HCT116 (cell line): ENCODE results near the gene RIN3. TPM values are rescaled to one million over a fixed set of nuclear protein-coding genes. Genes with fewer than 3 reads are reported as not detected.

ENCODE experiments used
- ATAC-seq: fragments of 200-7000 bp; cut with Tn5 transposase; 2 replicates; pipeline ENCODE4 v1.9.1; 2020; ENCODE audit warnings: mild to moderate bottlenecking, moderate library complexity
- BruUV-seq: library from RNA; stranded (reverse); fragments of 400-500 nt; replicated peaks from 2 replicates; lab custom pipeline; 2021; lab: Mats Ljungman, UMichigan
- CTCF ChIA-PET: fragments of 300-600 bp; sonication (Branson Sonifier 250); formaldehyde crosslinking; loops from one replicate; lab custom pipeline; 2021; ENCODE audit warnings: antibody characterized with exemption; lab: Charles Lee
- POLR2A ChIA-PET: fragments of 300-600, 350-600 bp; sonication (Branson Sonifier 250); formaldehyde crosslinking; loops from one replicate; lab custom pipeline; 2021; ENCODE audit warnings: antibody characterized with exemption; lab: Charles Lee
- RAD21 ChIA-PET, 2 experiments: fragments of 300-600 bp; sonication (Branson Sonifier 250); formaldehyde crosslinking; loops; one replicate each; lab custom pipeline; 2023; ENCODE audit warnings: low total read pairs in 2 of 2; ENCODE audit not compliant: uncharacterized antibody in 2 of 2, unreplicated experiment in 2 of 2, low non-redundant PET in 1 of 2; lab: Charles Lee
- DNase-seq: peaks from one replicate; pipeline ENCODE4 v3.0.0-alpha.2; 2010; ENCODE audit warnings: low read depth, low spot score
- H2AFZ ChIP-seq: fragments of 200-600 bp; shearing (Covaris generic), sonication (generic); 2 replicates; pipeline ENCODE4 v1.6.1; 2017; ENCODE audit warnings: low read depth, mixed run types, mixed read lengths, antibody characterized with exemption, low read length; ENCODE audit not compliant: poor library complexity, severe bottlenecking
- H3K27ac ChIP-seq: 2 replicates; pipeline ENCODE4 v1.5.1; 2012; ENCODE audit warnings: low read depth, low read length
- H3K27me3 ChIP-seq: fragments of 200-600 bp; sonication (generic); 2 replicates; pipeline ENCODE4 v1.6.1; 2016; ENCODE audit warnings: mixed run types, low read length, mixed read lengths; ENCODE audit not compliant: insufficient read depth
- H3K36me3 ChIP-seq, 2 experiments: fragments of 200-500 bp in 1 of 2; fragments of 200-600 bp in 1 of 2; sonication (Bioruptor generic) in 1 of 2; sonication (generic) in 1 of 2; 2 replicates each; pipeline versions ENCODE4 v1.5.1 to v1.6.1; 2014 to 2016; ENCODE audit warnings: low read length in 2 of 2, inconsistent platforms in 1 of 2, mixed read lengths in 1 of 2, mixed run types in 1 of 2; ENCODE audit not compliant: insufficient read depth in 2 of 2, control insufficient read depth in 1 of 2
- H3K4me1 ChIP-seq, 2 experiments: fragments of 200-600 bp in 1 of 2; sonication (generic) in 1 of 2; 2 replicates each; pipeline versions ENCODE4 v1.5.1 to v1.6.1; 2012 to 2017; ENCODE audit warnings: low read length in 2 of 2, inconsistent platforms in 1 of 2, mild to moderate bottlenecking in 1 of 2, mixed read lengths in 1 of 2, mixed run types in 1 of 2, moderate library complexity in 1 of 2; ENCODE audit not compliant: insufficient read depth in 2 of 2, control insufficient read depth in 1 of 2
- H3K4me2 ChIP-seq: fragments of 200-600 bp; sonication (generic); 2 replicates; pipeline ENCODE4 v1.6.1; 2017; ENCODE audit warnings: mixed run types, low read length, mixed read lengths
- H3K4me3 ChIP-seq, 2 experiments: fragments of 200-600 bp in 1 of 2; sonication (generic) in 1 of 2; replicated peaks in 1 of 2; 2 replicates each; pipeline ENCODE4 v1.5.1; 2011 to 2016; ENCODE audit warnings: low read length in 2 of 2, control low read depth in 1 of 2, low read depth in 1 of 2, mild to moderate bottlenecking in 1 of 2, mixed read lengths in 1 of 2, mixed run types in 1 of 2
- H3K79me2 ChIP-seq: fragments of 200-600 bp; sonication (generic); 2 replicates; pipeline ENCODE4 v1.6.1; 2017; ENCODE audit warnings: mild to moderate bottlenecking, mixed run types, low read length, moderate library complexity, mixed read lengths; ENCODE audit not compliant: insufficient read depth
- H3K9ac ChIP-seq: fragments of 200-600 bp; sonication (generic); 2 replicates; pipeline ENCODE4 v1.6.1; 2016; ENCODE audit warnings: low read length, mixed read lengths
- H3K9me2 ChIP-seq: fragments of 200-600 bp; sonication (generic), shearing (Covaris generic); 2 replicates; pipeline ENCODE4 v1.6.1; 2017; ENCODE audit warnings: mixed run types, mild to moderate bottlenecking, moderate library complexity; ENCODE audit not compliant: insufficient read depth
- H3K9me3 ChIP-seq, 2 experiments: fragments of 200-500 bp in 1 of 2; fragments of 200-600 bp in 1 of 2; sonication (Bioruptor generic) in 1 of 2; sonication (generic) in 1 of 2; 2 replicates each; pipeline ENCODE4 v1.6.1; 2014 to 2017; ENCODE audit warnings: low read length in 2 of 2, mixed read lengths in 2 of 2, inconsistent platforms in 1 of 2, low read depth in 1 of 2, mild to moderate bottlenecking in 1 of 2, mixed run types in 1 of 2, moderate library complexity in 1 of 2; ENCODE audit not compliant: control insufficient read depth in 1 of 2, insufficient read depth in 1 of 2
- H4K20me1 ChIP-seq: fragments of 200-600 bp; sonication (generic), shearing (Covaris generic); 2 replicates; pipeline ENCODE4 v1.6.1; 2017; ENCODE audit warnings: mixed run types, mild to moderate bottlenecking, moderate library complexity; ENCODE audit not compliant: insufficient read depth
- CBX3 ChIP-seq: IDR thresholded peaks from 2 replicates; pipeline ENCODE4 v1.6.1; 2012; ENCODE audit warnings: low read depth
- CEBPB ChIP-seq: IDR thresholded peaks from 2 replicates; pipeline ENCODE4 v1.6.1; 2012; ENCODE audit warnings: low read depth
- FOSL1 ChIP-seq: IDR thresholded peaks from 2 replicates; pipeline ENCODE4 v1.6.1; 2012; ENCODE audit warnings: low read depth
- JUND ChIP-seq: IDR thresholded peaks from 2 replicates; pipeline ENCODE4 v1.6.1; 2012
- POLR2AphosphoS5 ChIP-seq: IDR thresholded peaks from 2 replicates; pipeline ENCODE4 v1.6.1; 2011; ENCODE audit warnings: mild to moderate bottlenecking, low read depth, low read length, moderate library complexity
- SP1 ChIP-seq: IDR thresholded peaks from 2 replicates; pipeline ENCODE4 v1.6.1; 2012; ENCODE audit warnings: low read depth
- TCF7L2 ChIP-seq: IDR thresholded peaks from 2 replicates; pipeline ENCODE4 v1.7.0; 2011; ENCODE audit warnings: borderline replicate concordance, inconsistent platforms; ENCODE audit not compliant: insufficient read depth, insufficient read length; ENCODE audit errors: extremely low read depth
- YY1 ChIP-seq: IDR thresholded peaks from 2 replicates; pipeline ENCODE4 v1.6.1; 2011; ENCODE audit warnings: low read length, low read depth, moderate library complexity, mild to moderate bottlenecking; ENCODE audit not compliant: insufficient replicate concordance; ENCODE audit errors: extremely low read depth
- ZFX ChIP-seq: fragments of 450-650 bp; IDR thresholded peaks from 2 replicates; pipeline ENCODE4 v1.6.1; 2017
- ZNF274 ChIP-seq: fragments of 200-500 bp; sonication (Bioruptor generic); IDR thresholded peaks from 2 replicates; pipeline ENCODE4 v1.6.1; 2014; ENCODE audit warnings: mild to moderate bottlenecking, low read depth, low read length, inconsistent platforms
- intact Hi-C: fragments of 100-400 bp; cut with micrococcal nuclease; formaldehyde crosslinking; loops from 2 replicates; pipeline ENCODE4 v1.10.0; 2022
- total RNA-seq: library from RNA; stranded (reverse); gene quantifications from one replicate; pipeline ENCODE4 v1.2.1, GENCODE V29; 2021; ENCODE audit not compliant: unreplicated experiment
- TF ChIP-seq, protein P1 (sequence below): IDR thresholded peaks from 2 replicates; pipeline ENCODE4 v1.6.1; 2012; ENCODE audit warnings: low read depth
- TF ChIP-seq, protein P2 (sequence below): IDR thresholded peaks from 2 replicates; pipeline ENCODE4 v1.6.1; 2012

Gene RIN3
- total RNA-seq, 1 experiment from 2014 or later, result 22.2 TPM

DNA sequence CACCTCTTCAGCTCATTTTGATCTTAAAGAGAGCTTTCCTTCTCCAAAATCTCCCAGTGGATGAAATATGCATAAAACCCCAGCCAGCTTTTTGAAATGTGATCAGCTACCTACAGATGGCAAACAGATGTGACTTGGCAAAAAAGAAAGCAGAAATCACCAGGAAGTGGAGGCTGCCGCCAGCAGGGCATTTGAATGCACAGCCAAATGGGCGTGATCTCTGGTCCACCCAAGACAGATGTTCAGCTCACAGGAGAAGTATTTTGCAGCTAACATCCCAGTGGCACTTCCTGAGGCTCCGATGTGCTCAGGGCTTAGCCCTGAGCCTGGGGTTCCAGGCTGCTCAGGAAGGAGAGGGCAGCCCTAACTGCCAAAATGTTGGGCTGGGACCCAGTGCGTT, 156.6 kb downstream of the RIN3 start:
- CTCF ChIA-PET, result no interaction called here
- POLR2A ChIA-PET, result no interaction called here

More for the DNA sequence above, 156.6 kb downstream of the RIN3 start:
- H3K36me3 ChIP-seq, result no peaks in the 10 kb centered on the region
- DNase-seq (no peak), ATAC-seq (no peak)
- no peaks in the 10 kb centered on the region for H3K9me3 ChIP-seq
- no peaks in the 10 kb centered on the region for H3K9me2 ChIP-seq
- no peaks in the 10 kb centered on the region for H3K4me1 ChIP-seq
- no peaks in the 10 kb centered on the region for H3K79me2 ChIP-seq
- no peaks in the 10 kb centered on the region for H4K20me1 ChIP-seq
- intact Hi-C loops, result no loop called here
- RAD21 ChIA-PET, result no interaction called here
- no TSS peak for BruUV-seq
- no peak for TF ChIP-seq POLR2AphosphoS5
- no peak for TF ChIP-seq ZNF274
- TF ChIP-seq, protein P1, sequence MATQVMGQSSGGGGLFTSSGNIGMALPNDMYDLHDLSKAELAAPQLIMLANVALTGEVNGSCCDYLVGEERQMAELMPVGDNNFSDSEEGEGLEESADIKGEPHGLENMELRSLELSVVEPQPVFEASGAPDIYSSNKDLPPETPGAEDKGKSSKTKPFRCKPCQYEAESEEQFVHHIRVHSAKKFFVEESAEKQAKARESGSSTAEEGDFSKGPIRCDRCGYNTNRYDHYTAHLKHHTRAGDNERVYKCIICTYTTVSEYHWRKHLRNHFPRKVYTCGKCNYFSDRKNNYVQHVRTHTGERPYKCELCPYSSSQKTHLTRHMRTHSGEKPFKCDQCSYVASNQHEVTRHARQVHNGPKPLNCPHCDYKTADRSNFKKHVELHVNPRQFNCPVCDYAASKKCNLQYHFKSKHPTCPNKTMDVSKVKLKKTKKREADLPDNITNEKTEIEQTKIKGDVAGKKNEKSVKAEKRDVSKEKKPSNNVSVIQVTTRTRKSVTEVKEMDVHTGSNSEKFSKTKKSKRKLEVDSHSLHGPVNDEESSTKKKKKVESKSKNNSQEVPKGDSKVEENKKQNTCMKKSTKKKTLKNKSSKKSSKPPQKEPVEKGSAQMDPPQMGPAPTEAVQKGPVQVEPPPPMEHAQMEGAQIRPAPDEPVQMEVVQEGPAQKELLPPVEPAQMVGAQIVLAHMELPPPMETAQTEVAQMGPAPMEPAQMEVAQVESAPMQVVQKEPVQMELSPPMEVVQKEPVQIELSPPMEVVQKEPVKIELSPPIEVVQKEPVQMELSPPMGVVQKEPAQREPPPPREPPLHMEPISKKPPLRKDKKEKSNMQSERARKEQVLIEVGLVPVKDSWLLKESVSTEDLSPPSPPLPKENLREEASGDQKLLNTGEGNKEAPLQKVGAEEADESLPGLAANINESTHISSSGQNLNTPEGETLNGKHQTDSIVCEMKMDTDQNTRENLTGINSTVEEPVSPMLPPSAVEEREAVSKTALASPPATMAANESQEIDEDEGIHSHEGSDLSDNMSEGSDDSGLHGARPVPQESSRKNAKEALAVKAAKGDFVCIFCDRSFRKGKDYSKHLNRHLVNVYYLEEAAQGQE, result no peak
- TF ChIP-seq TCF7L2, result no peak
- no peak for TF ChIP-seq ZFX
- TF ChIP-seq SP1, result no peak
- TF ChIP-seq CBX3, result no peak
- no peak for TF ChIP-seq FOSL1
- TF ChIP-seq, protein P2, sequence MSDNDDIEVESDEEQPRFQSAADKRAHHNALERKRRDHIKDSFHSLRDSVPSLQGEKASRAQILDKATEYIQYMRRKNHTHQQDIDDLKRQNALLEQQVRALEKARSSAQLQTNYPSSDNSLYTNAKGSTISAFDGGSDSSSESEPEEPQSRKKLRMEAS, result no peak
- TF ChIP-seq JUND, result no peak
- TF ChIP-seq CEBPB, result no peak
- TF ChIP-seq YY1, result no peak
- no peak overlapping the region for H3K9ac ChIP-seq
- H3K4me3 ChIP-seq, result no peak overlapping the region
- no peak overlapping the region for H2AFZ ChIP-seq
- no peaks in the 10 kb centered on the region for H3K27me3 ChIP-seq
- no peak overlapping the region for H3K27ac ChIP-seq
- no peak overlapping the region for H3K4me2 ChIP-seq
